OCI-LY1 (cell line): ENCODE data around the gene ICOSLG.
"Not testable (repeated sequence)": the region's sequence is repeated elsewhere in the genome, so short reads cannot be mapped to it uniquely, and the experiment has no call there.

ENCODE experiments used
- H2AFZ ChIP-seq: fragments of 200-600 bp; sonication (generic), shearing (Covaris generic); 2 replicates; pipeline ENCODE4 v1.6.0; 2014; ENCODE audit warnings: antibody characterized with exemption, mild to moderate bottlenecking, low read length
- H3F3A ChIP-seq: fragments of 200-600 bp; sonication (generic), shearing (Covaris generic); 2 replicates; pipeline ENCODE4 v1.6.0; 2014; ENCODE audit warnings: mild to moderate bottlenecking, antibody characterized with exemption, low read length, moderate library complexity; ENCODE audit not compliant: insufficient read depth
- H3K27ac ChIP-seq: fragments of 200-600 bp; sonication (generic); 2 replicates; pipeline ENCODE4 v1.5.1; 2014; ENCODE audit warnings: low read length, mixed run types, mild to moderate bottlenecking, low read depth; ENCODE audit not compliant: poor library complexity, severe bottlenecking
- H3K27me3 ChIP-seq: fragments of 200-600 bp; sonication (generic); 2 replicates; pipeline ENCODE4 v1.6.0; 2014; ENCODE audit warnings: antibody characterized with exemption, mild to moderate bottlenecking, low read length, moderate library complexity; ENCODE audit not compliant: insufficient read depth
- H3K36me3 ChIP-seq: fragments of 200-600 bp; sonication (generic); 2 replicates; pipeline ENCODE4 v1.6.1; 2014; ENCODE audit warnings: mild to moderate bottlenecking, antibody characterized with exemption, low read length, moderate library complexity, mixed read lengths; ENCODE audit not compliant: insufficient read depth
- H3K4me1 ChIP-seq: fragments of 200-600 bp; sonication (generic); 2 replicates; pipeline ENCODE4 v1.5.1; 2014; ENCODE audit warnings: mild to moderate bottlenecking, low read length, moderate library complexity; ENCODE audit not compliant: insufficient read depth, severe bottlenecking
- H3K4me2 ChIP-seq: fragments of 200-600 bp; sonication (generic), shearing (Covaris generic); 2 replicates; pipeline ENCODE4 v1.6.1; 2014; ENCODE audit warnings: low read length
- H3K4me3 ChIP-seq: fragments of 200-600 bp; sonication (generic); 2 replicates; pipeline ENCODE4 v1.5.1; 2014; ENCODE audit warnings: low read length, low read depth, mild to moderate bottlenecking, mixed read lengths; ENCODE audit not compliant: poor library complexity, severe bottlenecking
- H3K79me2 ChIP-seq: fragments of 200-600 bp; shearing (Covaris generic); 2 replicates; pipeline ENCODE4 v1.6.1; 2016; ENCODE audit warnings: mixed run types, low read length, mixed read lengths; ENCODE audit not compliant: insufficient read depth
- H3K9ac ChIP-seq: fragments of 200-600 bp; sonication (generic), shearing (Covaris generic); 2 replicates; pipeline ENCODE4 v1.6.1; 2014; ENCODE audit warnings: mild to moderate bottlenecking, low read length, mixed read lengths
- H3K9me2 ChIP-seq: fragments of 200-600 bp; sonication (generic), shearing (Covaris generic); 2 replicates; pipeline ENCODE4 v1.6.1; 2014; ENCODE audit warnings: low read depth, mild to moderate bottlenecking, low read length, mixed read lengths
- H3K9me3 ChIP-seq: fragments of 200-600 bp; shearing (Covaris generic); 2 replicates; pipeline ENCODE4 v1.6.1; 2014; ENCODE audit warnings: low read length, mixed read lengths
- H4K20me1 ChIP-seq: fragments of 200-600 bp; sonication (generic), shearing (Covaris generic); 2 replicates; pipeline ENCODE4 v1.6.0; 2016; ENCODE audit warnings: mild to moderate bottlenecking, low read length; ENCODE audit not compliant: insufficient read depth
- EZH2 ChIP-seq: fragments of 200-600 bp; sonication (generic), shearing (Covaris generic); IDR thresholded peaks from 2 replicates; pipeline ENCODE4 v1.8.0; 2017; ENCODE audit warnings: borderline replicate concordance, mixed run types, mild to moderate bottlenecking, antibody characterized with exemption, low read length, moderate library complexity, mixed read lengths
- TF ChIP-seq, protein P1 (sequence below): fragments of 200-600 bp; sonication (generic), shearing (Covaris generic); IDR thresholded peaks from 2 replicates; pipeline ENCODE4 v1.5.1; 2017; ENCODE audit warnings: mild to moderate bottlenecking, antibody characterized with exemption, low read length, moderate library complexity, mixed read lengths

ICOSLG gene

DNA sequence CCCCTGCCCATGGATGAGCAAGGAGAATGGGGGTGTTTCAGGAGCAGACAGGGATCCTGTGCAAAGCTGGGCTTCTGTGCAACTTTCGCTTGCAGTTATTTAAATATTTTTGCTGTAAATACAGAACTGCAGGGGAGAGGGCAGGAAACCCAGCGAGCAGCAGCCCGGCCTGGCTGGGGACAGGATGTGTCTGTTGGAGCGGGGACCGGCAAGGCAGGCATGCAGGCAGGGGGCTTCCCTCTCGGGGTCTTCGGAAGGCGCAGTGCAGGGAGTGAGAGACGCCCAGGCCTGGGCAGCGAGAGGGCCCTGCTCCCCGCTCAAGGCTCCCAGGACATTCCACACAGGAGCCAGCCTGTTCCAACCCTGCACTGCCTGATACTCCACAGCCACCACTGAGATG lies 43.2 kb upstream of the ICOSLG start:
- H3K4me3 ChIP-seq: no peak overlapping the region
- H3K4me1 ChIP-seq: no peaks in the 10 kb centered on the region
- H3K36me3 ChIP-seq: no peaks in the 10 kb centered on the region
- H3K9me3 ChIP-seq: no peaks in the 10 kb centered on the region
- no peak overlapping the region for H3K27ac ChIP-seq
- H3K79me2 ChIP-seq: no peaks in the 10 kb centered on the region
- no peak overlapping the region for H3K9ac ChIP-seq
- H2AFZ ChIP-seq: no peak overlapping the region
- no peaks in the 10 kb centered on the region for H3K9me2 ChIP-seq
- peaks cover 9% of the 10 kb centered on the region; the same call in 1 of the 2 replicates for H3K27me3 ChIP-seq
- H3F3A ChIP-seq: no peaks in the 10 kb centered on the region
- TF ChIP-seq EZH2: no peak
- TF ChIP-seq, protein P1, sequence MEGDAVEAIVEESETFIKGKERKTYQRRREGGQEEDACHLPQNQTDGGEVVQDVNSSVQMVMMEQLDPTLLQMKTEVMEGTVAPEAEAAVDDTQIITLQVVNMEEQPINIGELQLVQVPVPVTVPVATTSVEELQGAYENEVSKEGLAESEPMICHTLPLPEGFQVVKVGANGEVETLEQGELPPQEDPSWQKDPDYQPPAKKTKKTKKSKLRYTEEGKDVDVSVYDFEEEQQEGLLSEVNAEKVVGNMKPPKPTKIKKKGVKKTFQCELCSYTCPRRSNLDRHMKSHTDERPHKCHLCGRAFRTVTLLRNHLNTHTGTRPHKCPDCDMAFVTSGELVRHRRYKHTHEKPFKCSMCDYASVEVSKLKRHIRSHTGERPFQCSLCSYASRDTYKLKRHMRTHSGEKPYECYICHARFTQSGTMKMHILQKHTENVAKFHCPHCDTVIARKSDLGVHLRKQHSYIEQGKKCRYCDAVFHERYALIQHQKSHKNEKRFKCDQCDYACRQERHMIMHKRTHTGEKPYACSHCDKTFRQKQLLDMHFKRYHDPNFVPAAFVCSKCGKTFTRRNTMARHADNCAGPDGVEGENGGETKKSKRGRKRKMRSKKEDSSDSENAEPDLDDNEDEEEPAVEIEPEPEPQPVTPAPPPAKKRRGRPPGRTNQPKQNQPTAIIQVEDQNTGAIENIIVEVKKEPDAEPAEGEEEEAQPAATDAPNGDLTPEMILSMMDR: no peak
- no peaks in the 10 kb centered on the region for H4K20me1 ChIP-seq
- no peak overlapping the region for H3K4me2 ChIP-seq

GRCh38 chr21:44283211-44283785 lies 42.6 kb upstream of the ICOSLG start:
- H3K9ac ChIP-seq, H3F3A ChIP-seq, H3K4me1 ChIP-seq, H3K9me3 ChIP-seq, H3K36me3 ChIP-seq, H3K79me2 ChIP-seq, H3K27ac ChIP-seq, H3K4me3 ChIP-seq, H3K9me2 ChIP-seq, H3K27me3 ChIP-seq, H3K4me2 ChIP-seq, H4K20me1 ChIP-seq, H2AFZ ChIP-seq: not testable (repeated sequence)

- Histone ChIP-seq H2AFZ (no peak overlapping the region), H3K9me3 (no peaks in the 10 kb centered on the region), H3K4me2 (no peak overlapping the region), H3K27me3 (peaks cover 9% of the 10 kb centered on the region; the same call in 1 of the 2 replicates), H3K4me1 (no peaks in the 10 kb centered on the region), H3K9ac (no peak overlapping the region), H3K79me2 (no peaks in the 10 kb centered on the region), H4K20me1 (no peaks in the 10 kb centered on the region), H3K27ac (no peak overlapping the region), H3K9me2 (no peaks in the 10 kb centered on the region), H3F3A (no peaks in the 10 kb centered on the region), H3K4me3 (no peak overlapping the region), H3K36me3 (no peaks in the 10 kb centered on the region)
- TF ChIP-seq EZH2: no peak
- TF ChIP-seq, protein P1: no peak
Measured at GRCh38 chr21:44282370-44282769, 41.6 kb upstream of the ICOSLG start.

DNA sequence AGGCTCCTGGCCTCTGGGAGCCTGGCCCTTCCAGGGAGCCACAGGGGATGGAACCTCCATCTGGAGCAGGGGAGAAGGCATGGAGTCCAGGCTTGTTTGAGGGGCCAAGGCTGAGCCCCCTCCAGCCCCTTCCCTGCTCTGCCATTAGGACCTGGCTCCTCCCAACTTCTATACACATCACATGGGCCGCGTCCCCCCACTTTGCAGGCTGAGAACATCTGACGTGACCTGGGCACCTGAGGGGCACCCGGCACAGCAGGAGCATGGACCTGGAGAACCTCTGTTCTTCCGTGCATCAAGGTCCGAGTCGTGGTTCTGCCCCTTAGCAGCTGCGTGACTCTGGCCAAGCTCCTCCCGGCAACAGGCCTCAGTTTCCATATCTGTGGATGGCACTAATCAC lies 41.1 kb upstream of the ICOSLG start:
- Histone ChIP-seq H3K79me2 (no peaks in the 10 kb centered on the region), H3K9me3 (no peaks in the 10 kb centered on the region), H3K27me3 (peaks cover 9% of the 10 kb centered on the region; the same call in 1 of the 2 replicates), H3K9me2 (no peaks in the 10 kb centered on the region), H3K27ac (no peak overlapping the region), H3K36me3 (no peaks in the 10 kb centered on the region), H4K20me1 (no peaks in the 10 kb centered on the region), H3F3A (no peaks in the 10 kb centered on the region), H3K4me1 (no peaks in the 10 kb centered on the region), H3K4me3 (no peak overlapping the region), H3K4me2 (no peak overlapping the region), H3K9ac (no peak overlapping the region), H2AFZ (no peak overlapping the region)
- TF ChIP-seq EZH2: no peak
- TF ChIP-seq, protein P1: no peak
